ENCODE data around the gene PRDM10. TPM values are rescaled to one million over a fixed set of nuclear protein-coding genes. Genes with fewer than 3 reads are reported as not detected.

The PRDM10 gene
- total and polyA plus RNA-seq, 12 donors: 0.75 to 5.4 (median 3.5) TPM

DNA sequence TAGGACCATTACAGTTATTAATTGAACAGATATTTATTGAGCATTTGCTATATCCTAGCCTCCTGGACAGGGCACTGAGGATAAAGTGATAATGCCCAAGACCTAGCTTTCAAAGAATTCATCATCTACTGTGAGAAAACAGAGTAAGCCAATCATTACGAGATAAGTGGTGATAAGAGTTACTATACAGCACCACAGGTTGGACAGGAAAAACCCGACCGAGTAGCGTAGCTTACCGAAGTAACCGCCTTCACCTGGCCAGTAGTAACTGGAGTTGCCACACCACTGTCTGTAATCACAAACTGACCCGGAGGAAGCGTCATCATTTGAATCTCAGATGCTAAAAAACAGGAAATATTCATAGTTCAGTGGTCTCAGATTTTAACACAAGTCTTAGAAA, 97.2 kb downstream of the PRDM10 start:
- Histone ChIP-seq H3K27me3 (no peaks in the 10 kb centered on the region), H3K4me3 (no peak overlapping the region), H3K4me1 (no peaks in the 10 kb centered on the region), H3K27ac (no peak overlapping the region), H3K36me3 (peaks cover 0 to 96% (median 15%) of the 10 kb centered on the region in 9 donors), H3K9me3 (no peaks in the 10 kb centered on the region)
- DNase-seq: no peak
- intact Hi-C loops (cut with DNase I): no loop called here
- WGBS, 2 donors: 90 to 97% methylated on average over 8 of the region's 8 CpGs
- TF ChIP-seq CTCF (IDR thresholded peaks at IDR 0.05): no peak
- no peak for ATAC-seq

DNA sequence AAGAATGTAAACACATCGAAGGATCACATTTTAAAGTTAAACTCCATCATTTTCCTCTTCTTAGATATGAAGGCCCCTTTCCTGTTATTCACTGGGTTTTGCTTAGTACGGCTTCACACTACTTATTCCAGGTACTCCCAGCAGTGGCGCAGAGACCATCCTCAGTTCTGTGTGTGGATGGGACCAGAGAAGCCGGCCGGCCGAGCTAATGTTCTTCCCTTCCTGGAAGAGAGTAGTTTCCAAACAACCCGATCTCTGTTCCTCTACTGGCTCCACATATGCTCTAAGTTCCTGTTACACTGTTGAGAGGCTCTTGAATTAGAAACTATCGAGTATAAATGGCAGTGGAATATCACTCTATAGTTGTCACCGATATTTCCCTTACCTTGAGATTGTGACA, 106.6 kb downstream of the PRDM10 start:
- ATAC-seq: peak in 3 of 8 donors; percentile 9 to 23 (median 9)
- intact Hi-C loops (cut with DNase I): no loop called here
- no peak for TF ChIP-seq CTCF (IDR thresholded peaks at IDR 0.05)

DNA sequence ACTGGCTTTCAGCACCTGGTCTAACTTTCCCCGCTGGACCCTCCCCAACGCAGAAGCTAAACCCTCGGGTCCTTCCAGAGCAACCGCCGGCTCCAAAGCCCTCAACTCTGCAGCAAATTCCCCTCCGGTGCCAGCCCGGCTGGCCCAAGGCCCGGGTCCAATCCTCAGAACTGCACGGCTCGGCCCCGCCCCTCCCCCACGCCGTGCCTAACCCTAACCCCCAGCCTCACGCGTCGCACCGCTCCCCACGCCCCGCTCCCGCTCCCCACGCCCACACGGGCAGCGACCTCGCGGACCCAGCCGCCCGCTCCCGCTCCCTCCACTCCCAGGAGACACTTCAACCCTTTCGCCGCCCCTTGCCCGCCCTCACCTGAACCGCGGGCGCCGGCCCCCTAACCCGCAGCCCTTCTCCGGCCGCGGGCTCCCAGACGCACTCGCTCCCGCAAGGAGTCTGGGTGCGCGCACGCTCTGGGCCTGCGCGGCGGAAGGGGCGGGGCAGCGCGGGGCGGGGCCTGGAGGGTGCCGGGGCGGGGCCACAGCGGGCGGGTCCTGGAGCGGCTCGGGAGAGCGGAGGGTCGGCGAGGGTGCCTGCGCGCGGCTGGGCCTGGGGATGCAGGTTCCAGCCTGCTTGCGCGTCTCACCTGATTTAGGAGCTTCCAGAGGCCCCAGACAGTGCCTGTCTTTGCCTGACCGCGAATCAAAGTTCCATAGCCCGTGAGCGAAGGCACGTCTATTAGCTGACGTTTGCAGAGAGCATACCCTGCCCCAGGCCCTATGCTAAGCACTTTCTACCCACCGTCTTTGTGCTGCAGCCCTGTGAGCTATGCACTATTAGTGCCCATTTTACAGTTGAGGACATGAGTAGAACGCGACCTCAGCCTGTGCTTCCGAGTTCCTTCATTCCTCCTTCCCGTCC, 107.3 kb downstream of the PRDM10 start, which contains the start of gene NFRKB:
NFRKB (minus strand) TSS at position 453 of the 916 bp plus-strand sequence. CDS start 2,729 bp downstream, outside the sequence.
- ATAC-seq (peak; percentile 99 to 100 (median 100)), DNase-seq (peak; percentile 86 to 92)
- 1% methylated on average over 73 to 77 of the region's 77 CpGs for WGBS, 2 donors
- Histone ChIP-seq H3K4me1 (peaks cover 3 to 24% (median 16%) of the 10 kb centered on the region in 9 donors), H3K4me3 (peak within 1 kb of the TSS; percentile 69 to 96 (median 92)), H3K9me3 (no peaks in the 10 kb centered on the region), H3K36me3 (peaks cover 0 to 39% (median 12%) of the 10 kb centered on the region in 9 donors), H3K27ac (peak within 1 kb of the TSS; percentile 10 to 92 (median 78)), H3K27me3 (no peaks in the 10 kb centered on the region)
- peak in 2 of 9 donors; percentile 18 to 35 for TF ChIP-seq CTCF (IDR thresholded peaks at IDR 0.05)
- intact Hi-C loops (cut with DNase I): no loop called here

More for the DNA sequence above, 106.6 kb downstream of the PRDM10 start:
- H3K27ac ChIP-seq: peak overlapping the region in 9 of 10 donors; percentile 60 to 92 (median 79)
- H3K9me3 ChIP-seq: no peaks in the 10 kb centered on the region
- H3K27me3 ChIP-seq: no peaks in the 10 kb centered on the region
- peak overlapping the region; percentile 69 to 96 (median 92) for H3K4me3 ChIP-seq
- H3K36me3 ChIP-seq: peaks cover 0 to 39% (median 12%) of the 10 kb centered on the region in 9 donors
- 66 to 76% methylated on average over 9 of the region's 9 CpGs for WGBS, 2 donors
- no peak for DNase-seq
- peaks cover 3 to 24% (median 16%) of the 10 kb centered on the region in 9 donors for H3K4me1 ChIP-seq

GRCh38 chr11:129894278-129895125, 108.1 kb downstream of the PRDM10 start:
- H3K27me3 ChIP-seq: no peaks in the 10 kb centered on the region
- peaks cover 3 to 24% (median 16%) of the 10 kb centered on the region in 9 donors for H3K4me1 ChIP-seq
- H3K4me3 ChIP-seq: peak overlapping the region; percentile 69 to 96 (median 92)
- intact Hi-C loops (cut with DNase I): no loop called here
- 24 to 25% methylated on average over 13 of the region's 13 CpGs for WGBS, 2 donors
- H3K36me3 ChIP-seq: peaks cover 0 to 44% (median 14%) of the 10 kb centered on the region in 9 donors
- no peaks in the 10 kb centered on the region for H3K9me3 ChIP-seq
- no peak for TF ChIP-seq CTCF (IDR thresholded peaks at IDR 0.05)
- peak overlapping the region; percentile 10 to 92 (median 78) for H3K27ac ChIP-seq
- ATAC-seq (peak in 7 of 8 donors; percentile 1 to 39 (median 12)), DNase-seq (no peak)

All from heart right ventricle (tissue), 16 donors.